NCI-H2196 treated with DMSO at 0.1 percent for 48 hours (cell line): ENCODE measurements around the gene TMTC4.
"Not testable (repeated sequence)": the region's sequence is repeated elsewhere in the genome, so short reads cannot be mapped to it uniquely, and the experiment has no call there.

Source experiments
- DNase-seq: peaks from one replicate; lab custom pipeline; 2025; ENCODE audit not compliant: unreplicated experiment; lab: John Stamatoyannopoulos, UW

Gene TMTC4

GRCh38 chr13:100674572-100674871 lies at the start of gene TMTC4:
Gene TMTC4, minus strand, starts transcription at chr13:100674795. Its CDS starts 4,433 bp downstream, at chr13:100670362.
- DNase-seq: no peak

- no peak for DNase-seq
These were observed 47.9 kb upstream of the TMTC4 start for GRCh38 chr13:100722517-100722916.

- peak; percentile 0 for DNase-seq
These were observed 47.4 kb upstream of the TMTC4 start for GRCh38 chr13:100721885-100722512.

- DNase-seq: no peak
These were observed 41.0 kb upstream of the TMTC4 start for GRCh38 chr13:100715604-100716003.

- DNase-seq: no peak
These were observed 39.9 kb upstream of the TMTC4 start for GRCh38 chr13:100714478-100714877.

- no peak for DNase-seq
These were observed 35.6 kb upstream of the TMTC4 start for GRCh38 chr13:100710176-100710575.

- no peak for DNase-seq
These were observed 33.5 kb upstream of the TMTC4 start for GRCh38 chr13:100707818-100708740.

GRCh38 chr13:100698331-100698730 lies 23.7 kb upstream of the TMTC4 start:
- DNase-seq: not testable (repeated sequence)

- DNase-seq: no peak
These were observed 20.8 kb upstream of the TMTC4 start for GRCh38 chr13:100695509-100695773.

- no peak for DNase-seq
These were observed 20.3 kb upstream of the TMTC4 start for GRCh38 chr13:100694722-100695508.

- DNase-seq: no peak
These were observed 14.6 kb upstream of the TMTC4 start for GRCh38 chr13:100689191-100689590.

GRCh38 chr13:100680131-100680530 lies 5.5 kb upstream of the TMTC4 start:
- DNase-seq: no peak

- not testable (repeated sequence) for DNase-seq
These were observed 2.5 kb upstream of the TMTC4 start for GRCh38 chr13:100677128-100677527.

- DNase-seq: no peak
These were observed 1.1 kb upstream of the TMTC4 start for GRCh38 chr13:100675661-100676129.

GRCh38 chr13:100674872-100675660 lies 471 bp upstream of the TMTC4 start:
- DNase-seq: peak; percentile 63

- no peak for DNase-seq
These were observed 653 bp downstream of the TMTC4 start for GRCh38 chr13:100673713-100674571.

GRCh38 chr13:100673376-100673712 lies 1.3 kb downstream of the TMTC4 start:
- DNase-seq: no peak

- DNase-seq: no peak
These were observed 3.0 kb downstream of the TMTC4 start for GRCh38 chr13:100671389-100672182.

- no peak for DNase-seq
These were observed 6.2 kb downstream of the TMTC4 start for GRCh38 chr13:100668408-100668807.
